Heart right ventricle (tissue), 16 donors: ENCODE measurements around the gene MXD4. TPM values are rescaled to one million over a fixed set of nuclear protein-coding genes. Genes with fewer than 3 reads are reported as not detected.

Source experiments
- ATAC-seq, 8 donors: fragments of 200-7000 bp; cut with Tn5 transposase; one replicate each; pipeline ENCODE4 v1.9.1; 2020; ENCODE audit warnings: mild to moderate bottlenecking in 8 of 8, moderate library complexity in 8 of 8, moderate number of reproducible peaks in 1 of 8
- DNase-seq, 2 donors: peaks; one replicate each; pipeline ENCODE4 v3.0.0-alpha.2; 2020
- H3K27ac ChIP-seq, 10 donors: fragments of 200-600 bp; sonication (generic) in 2 of 10; one replicate each; pipeline versions ENCODE4 v1.5.0 to v1.8.0; 2020 to 2022; ENCODE audit warnings: mild to moderate bottlenecking in 3 of 10
- H3K27me3 ChIP-seq, 7 donors: fragments of 200-600 bp; one replicate each; pipeline ENCODE4 v1.8.0; 2021 to 2022; ENCODE audit warnings: mild to moderate bottlenecking in 2 of 7
- H3K36me3 ChIP-seq, 9 donors: fragments of 200-600 bp; sonication (generic) in 1 of 9; one replicate each; pipeline versions ENCODE4 v1.5.0 to v1.8.0; 2020 to 2022; ENCODE audit warnings: mild to moderate bottlenecking in 2 of 9
- H3K4me1 ChIP-seq, 9 donors: fragments of 200-600 bp; sonication (generic) in 1 of 9; one replicate each; pipeline versions ENCODE4 v1.5.0 to v1.8.0; 2020 to 2022; ENCODE audit warnings: mild to moderate bottlenecking in 4 of 9
- H3K4me3 ChIP-seq, 10 donors: fragments of 200-600 bp; sonication (generic) in 2 of 10; one replicate each; pipeline versions ENCODE4 v1.5.0 to v1.8.0; 2020 to 2022; ENCODE audit warnings: mild to moderate bottlenecking in 7 of 10, moderate library complexity in 2 of 10
- H3K9me3 ChIP-seq, 11 donors: fragments of 200-600 bp in 10 of 11; sonication (generic) in 2 of 11; one replicate each; pipeline versions ENCODE4 v1.5.0 to v1.8.0; 2013 to 2022; ENCODE audit warnings: mild to moderate bottlenecking in 2 of 11, control low read depth in 1 of 11, moderate library complexity in 1 of 11
- CTCF ChIP-seq, 9 donors: fragments of 200-600 bp; sonication (generic) in 2 of 9; IDR thresholded peaks; one replicate each; pipeline versions ENCODE4 v1.5.0 to v1.8.0; 2021 to 2022; ENCODE audit warnings: antibody characterized with exemption in 9 of 9, mild to moderate bottlenecking in 5 of 9, moderate library complexity in 1 of 9
- WGBS, 2 donors: extraction: QIAGEN DNeasy Blood & Tissue Kit; methylation state at CpG; one replicate each; pipeline ENCODE4 v1.1.7; 2013; ENCODE audit warnings: inconsistent platforms in 1 of 2; 5-methylcytosine and 5-hydroxymethylcytosine counted together
- intact Hi-C, 10 donors: fragments of 100-400 bp; cut with DNase I; formaldehyde crosslinking; loops; one replicate each; pipeline versions ENCODE4 v1.11.1 to v1.14.2; 2022
- polyA plus RNA-seq, 2 donors: library from polyadenylated mRNA; stranded (reverse); fragments of 200-250 nt; gene quantifications; one replicate each; pipeline ENCODE4 v1.2.3, GENCODE V29; 2013
- total RNA-seq, 10 donors: library from RNA; stranded (reverse); fragmentation: NEBNext Ultra II Directional in 3 of 10; extraction: Animal tissue kit (Norgen Biotek cat#: 25700) in 3 of 10; gene quantifications; one replicate each; pipeline versions ENCODE4 v1.2.1 to v1.2.4, GENCODE V29; 2021 to 2023
- donor health status: Arrhythmogenic right ventricular cardiomyopathy.
- donor health status: ischemic (EF 13 %, LVEDD 7.1; RV severe dilation, severe dysfunction).
- donor health status: healthy with polysubstance abuse.
- donor health status: DM: no; HTN: yes; CAD: no.
- donor health status: DM: no; HTN: no; CAD: no.
- donor health status: ischemic (EF 25% LVEDD 6.9; RV normal size, moderate dysfunction).
- donor health status: ischemic (EF 25% LVEDD 5.7; RV mildly dilated, moderate dysfunction).
- donor health status: healthy.
- donor health status: DM: yes; HTN: yes; CAD: no.
- donor health status: Ischemic cardiomyopathy.
- donor health status: ischemic (EF 35%, LVEDD 5.7; RV mildly dilated, moderate dysfunction).
- donor health status: nonischemic (EF 11% LVEDD 7.7; RV severe dilation, severe dysfunction).
- donor health status: DM: yes; HTN: yes; CAD: no.
- donor health status: PGD.
- donor health status: ischemic (EF 29% LVEDD 5.4; RV normal size, mild dysfunction).
- donor health status: nonischemic (EF 23%, LVEDD 6.1; RV moderate dilation, normal function).

Gene MXD4
- total and polyA plus RNA-seq, 12 donors: 19.1 to 82.2 (median 28.2) TPM

DNA sequence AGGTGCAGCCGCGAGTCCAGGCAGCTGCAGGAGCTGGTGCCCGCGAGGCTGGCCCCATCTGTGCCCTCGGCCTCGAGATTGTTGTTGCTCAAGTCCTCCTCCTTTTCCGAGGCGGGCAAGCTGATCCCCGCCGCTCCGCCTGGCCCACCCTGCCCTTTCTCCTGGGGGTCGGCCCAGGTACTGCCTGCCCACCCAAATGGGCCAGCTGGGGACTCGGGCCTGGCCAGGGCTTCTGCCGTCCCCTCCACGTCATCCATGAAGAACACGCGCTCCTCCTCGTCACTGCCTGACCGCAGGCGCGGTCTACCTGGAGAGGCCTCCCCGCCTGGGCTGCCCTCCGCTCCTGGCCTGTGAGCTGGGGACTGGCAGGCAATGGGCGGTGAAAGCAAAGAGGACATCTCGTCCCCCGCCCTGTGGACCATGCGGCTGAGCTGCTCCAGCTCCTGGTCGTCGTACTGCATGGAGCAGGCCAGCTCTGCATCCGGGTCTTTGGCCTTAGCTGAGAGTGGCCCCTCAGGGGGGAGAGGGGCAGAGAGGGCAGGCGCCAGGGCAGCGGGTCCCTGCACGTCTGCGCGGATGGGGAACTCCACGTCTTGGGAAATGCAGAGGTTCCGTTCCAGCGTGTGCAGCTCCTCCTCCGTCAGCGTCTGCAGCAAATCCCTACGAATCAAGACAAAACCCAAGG is 43.1 kb upstream of the MXD4 start:
- WGBS, 2 donors: 91 to 92% methylated on average over 39 to 41 of the region's 41 CpGs
- H3K4me3 ChIP-seq: no peak overlapping the region
- intact Hi-C loops: no loop called here

GRCh38 chr4:2304321-2304876 is 42.5 kb upstream of the MXD4 start:
- DNase-seq (no peak), ATAC-seq (peak in 2 of 8 donors; percentile 11 to 32)
- intact Hi-C loops: no loop called here
- WGBS, 2 donors: 91 to 93% methylated on average over 32 of the region's 32 CpGs
- Histone ChIP-seq H3K4me3 (no peak overlapping the region), H3K27ac (no peak overlapping the region), H3K9me3 (peaks cover 0 to 26% (median 6%) of the 10 kb centered on the region in 11 donors), H3K36me3 (peaks cover 0 to 7% (median 0%) of the 10 kb centered on the region in 9 donors), H3K27me3 (no peaks in the 10 kb centered on the region), H3K4me1 (no peaks in the 10 kb centered on the region)
- TF ChIP-seq CTCF (IDR thresholded peaks at IDR 0.05): no peak

More for the DNA sequence above, 43.1 kb upstream of the MXD4 start:
- DNase-seq (no peak), ATAC-seq (no peak)
- H3K4me1 ChIP-seq: no peaks in the 10 kb centered on the region
- TF ChIP-seq CTCF (IDR thresholded peaks at IDR 0.05): no peak
- peaks cover 0 to 32% (median 6%) of the 10 kb centered on the region in 11 donors for H3K9me3 ChIP-seq
- no peaks in the 10 kb centered on the region for H3K27me3 ChIP-seq
- H3K27ac ChIP-seq: no peak overlapping the region
- peaks cover 0 to 7% (median 0%) of the 10 kb centered on the region in 9 donors for H3K36me3 ChIP-seq

GRCh38 chr4:2303686-2304320 is 41.9 kb upstream of the MXD4 start:
- no peak for TF ChIP-seq CTCF (IDR thresholded peaks at IDR 0.05)
- no peaks in the 10 kb centered on the region for H3K27me3 ChIP-seq
- 89 to 91% methylated on average over 31 of the region's 31 CpGs for WGBS, 2 donors
- no peaks in the 10 kb centered on the region for H3K4me1 ChIP-seq
- no peak overlapping the region for H3K4me3 ChIP-seq
- peaks cover 0 to 7% (median 0%) of the 10 kb centered on the region in 9 donors for H3K36me3 ChIP-seq
- ATAC-seq (peak in 1 of 8 donors; percentile 41), DNase-seq (no peak)
- no peak overlapping the region for H3K27ac ChIP-seq
- peaks cover 0 to 20% (median 6%) of the 10 kb centered on the region in 11 donors for H3K9me3 ChIP-seq
- intact Hi-C loops: no loop called here

GRCh38 chr4:2303121-2303685 is 41.3 kb upstream of the MXD4 start:
- intact Hi-C loops: no loop called here
- H3K36me3 ChIP-seq: peaks cover 0 to 7% (median 0%) of the 10 kb centered on the region in 9 donors
- peak in 1 of 8 donors; percentile 31 for ATAC-seq
- TF ChIP-seq CTCF (IDR thresholded peaks at IDR 0.05): no peak
- no peaks in the 10 kb centered on the region for H3K4me1 ChIP-seq
- 91 to 92% methylated on average over 15 to 19 of the region's 19 CpGs for WGBS, 2 donors
- no peak overlapping the region for H3K27ac ChIP-seq
- no peak overlapping the region for H3K4me3 ChIP-seq
- H3K27me3 ChIP-seq: no peaks in the 10 kb centered on the region
- DNase-seq: no peak
- H3K9me3 ChIP-seq: peaks cover 0 to 20% (median 6%) of the 10 kb centered on the region in 11 donors
